ENCODE measurements around the gene EHD4.

- TF ChIP-seq CTCF (IDR thresholded peaks at IDR 0.05; ENCODE audit: low read depth, low read length) (no peak), MYC (IDR thresholded peaks at IDR 0.05; ENCODE audit: low read depth, low read length) (no peak)
Observed at GRCh38 chr15:41849861-41850260, 122.5 kb downstream of the EHD4 start.
